IMR-90 (cell line): ENCODE measurements around the gene MDFI.

ENCODE experiments used
- CEBPB ChIP-seq: IDR thresholded peaks from 2 replicates; pipeline ENCODE4 v1.6.1; 2012; ENCODE audit warnings: low read depth, low read length, improper control_type of control experiment
- FOS ChIP-seq: fragments of 150-350 bp; IDR thresholded peaks from 2 replicates; pipeline ENCODE4 v1.6.1; 2016; ENCODE audit warnings: low read depth, low read length
- MAFK ChIP-seq: IDR thresholded peaks from 2 replicates; pipeline ENCODE4 v1.6.1; 2012; ENCODE audit warnings: low read depth, low read length, improper control_type of control experiment
- MXI1 ChIP-seq: IDR thresholded peaks from 2 replicates; pipeline ENCODE4 v1.6.1; 2012; ENCODE audit warnings: low read depth, mild to moderate bottlenecking, low read length, moderate library complexity, borderline replicate concordance
- POLR2A ChIP-seq: IDR thresholded peaks from 2 replicates; pipeline ENCODE4 v1.6.1; 2012; ENCODE audit warnings: mild to moderate bottlenecking, low read depth, low read length
- RAD21 ChIP-seq: IDR thresholded peaks from 2 replicates; pipeline ENCODE4 v1.6.1; 2012; ENCODE audit warnings: low read length, improper control_type of control experiment
- RCOR1 ChIP-seq: IDR thresholded peaks from 2 replicates; pipeline ENCODE4 v1.6.1; 2012; ENCODE audit warnings: mild to moderate bottlenecking, low read length, improper control_type of control experiment; ENCODE audit not compliant: insufficient replicate concordance
- TF ChIP-seq, protein P1 (sequence below): conservative IDR thresholded peaks from 2 replicates; pipeline ENCODE4 v1.5.1; 2012; ENCODE audit warnings: mild to moderate bottlenecking, low read depth, low read length, improper control_type of control experiment

GRCh38 chr6:41638935-41639808, 904 bp downstream of the MDFI start:
- TF ChIP-seq FOS, result no peak
- TF ChIP-seq, protein P1, sequence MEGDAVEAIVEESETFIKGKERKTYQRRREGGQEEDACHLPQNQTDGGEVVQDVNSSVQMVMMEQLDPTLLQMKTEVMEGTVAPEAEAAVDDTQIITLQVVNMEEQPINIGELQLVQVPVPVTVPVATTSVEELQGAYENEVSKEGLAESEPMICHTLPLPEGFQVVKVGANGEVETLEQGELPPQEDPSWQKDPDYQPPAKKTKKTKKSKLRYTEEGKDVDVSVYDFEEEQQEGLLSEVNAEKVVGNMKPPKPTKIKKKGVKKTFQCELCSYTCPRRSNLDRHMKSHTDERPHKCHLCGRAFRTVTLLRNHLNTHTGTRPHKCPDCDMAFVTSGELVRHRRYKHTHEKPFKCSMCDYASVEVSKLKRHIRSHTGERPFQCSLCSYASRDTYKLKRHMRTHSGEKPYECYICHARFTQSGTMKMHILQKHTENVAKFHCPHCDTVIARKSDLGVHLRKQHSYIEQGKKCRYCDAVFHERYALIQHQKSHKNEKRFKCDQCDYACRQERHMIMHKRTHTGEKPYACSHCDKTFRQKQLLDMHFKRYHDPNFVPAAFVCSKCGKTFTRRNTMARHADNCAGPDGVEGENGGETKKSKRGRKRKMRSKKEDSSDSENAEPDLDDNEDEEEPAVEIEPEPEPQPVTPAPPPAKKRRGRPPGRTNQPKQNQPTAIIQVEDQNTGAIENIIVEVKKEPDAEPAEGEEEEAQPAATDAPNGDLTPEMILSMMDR, result no peak
- TF ChIP-seq POLR2A, result no peak
- TF ChIP-seq RCOR1, result no peak
- TF ChIP-seq MAFK, result no peak
- no peak for TF ChIP-seq MXI1
- TF ChIP-seq CEBPB, result no peak
- no peak for TF ChIP-seq RAD21
